HG02798 (cell line): ENCODE measurements around the gene CPB2.

Source experiments
- ATAC-seq: cut with Tn5 transposase; IDR thresholded peaks from one replicate; pipeline ENCODE4 v1.9.1; 2021; ENCODE audit warnings: mild to moderate bottlenecking; ENCODE audit not compliant: unreplicated experiment, poor library complexity

CPB2 gene

DNA sequence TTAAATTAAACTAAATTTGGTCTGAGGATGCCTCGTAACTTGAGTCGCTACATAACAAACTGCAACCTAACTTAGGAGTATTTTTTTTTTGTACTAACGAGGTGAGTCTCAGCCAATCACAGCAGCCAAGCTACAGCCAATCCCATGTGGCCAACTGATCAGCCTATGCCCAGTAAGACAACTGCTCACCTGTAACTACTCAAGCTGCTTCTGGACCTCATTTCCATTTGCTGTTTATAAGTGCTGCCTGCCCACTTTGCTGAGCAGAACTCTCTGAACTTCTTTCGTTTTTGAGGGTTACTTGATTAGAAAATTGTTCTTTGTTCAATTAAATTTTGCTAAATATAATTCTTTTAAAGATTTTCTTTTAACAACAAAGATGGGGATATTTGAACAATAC is 3.8 kb downstream of the CPB2 start:
- ATAC-seq = no peak

DNA sequence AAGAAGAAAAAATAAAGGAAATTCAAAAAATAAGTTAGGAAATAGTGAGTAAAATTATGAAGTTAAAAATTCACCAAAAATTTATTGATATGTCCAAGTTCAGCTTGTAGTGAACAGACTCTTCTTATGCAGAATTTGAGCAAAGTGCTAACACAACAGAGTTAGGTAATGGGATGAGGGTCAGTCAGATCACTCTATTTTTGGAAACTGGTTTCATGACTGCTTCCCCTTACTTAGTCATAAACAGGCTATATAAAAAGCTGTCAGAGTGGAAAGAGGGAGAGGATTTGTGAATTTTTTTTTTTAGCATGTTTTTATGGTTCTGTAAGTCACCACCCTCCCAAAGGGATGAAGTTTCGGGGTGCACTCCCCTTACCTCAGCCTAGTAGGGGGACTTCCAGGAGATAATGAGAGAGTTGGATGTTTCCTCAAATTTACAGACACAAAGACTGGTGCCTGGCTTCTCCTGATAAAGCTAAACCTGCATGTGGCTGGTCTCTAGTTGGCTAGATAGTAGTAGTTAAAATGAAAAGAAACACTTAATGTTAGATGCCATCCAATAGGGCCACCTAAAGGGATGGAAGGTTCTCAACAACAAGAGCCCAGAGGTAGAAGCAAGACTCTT is 4.5 kb downstream of the CPB2 start:
- no peak for ATAC-seq

GRCh38 chr13:46097663-46098062 is 7.2 kb downstream of the CPB2 start:
- ATAC-seq = no peak

- no peak for ATAC-seq
Measured at GRCh38 chr13:46097015-46097414, 7.8 kb downstream of the CPB2 start.

DNA sequence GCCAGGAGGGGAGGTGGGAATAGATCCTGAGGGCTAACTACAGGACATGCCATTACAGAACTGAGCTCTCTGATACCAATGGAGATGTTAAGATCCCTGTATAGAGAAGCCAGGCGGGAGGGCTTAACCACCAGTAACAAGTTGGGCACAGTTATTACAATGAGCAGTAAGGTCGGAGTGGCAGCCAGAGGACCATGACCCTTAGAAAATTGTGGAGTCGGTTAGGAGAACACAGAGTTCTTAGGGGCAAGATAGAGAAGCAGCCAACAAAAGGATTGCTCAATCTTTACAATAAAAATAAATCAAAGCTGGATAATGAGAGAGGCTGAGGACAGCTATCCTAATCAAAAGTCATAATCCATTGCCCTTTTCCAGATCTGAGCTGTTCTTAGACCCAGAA is 10.4 kb downstream of the CPB2 start:
- ATAC-seq = no peak

DNA sequence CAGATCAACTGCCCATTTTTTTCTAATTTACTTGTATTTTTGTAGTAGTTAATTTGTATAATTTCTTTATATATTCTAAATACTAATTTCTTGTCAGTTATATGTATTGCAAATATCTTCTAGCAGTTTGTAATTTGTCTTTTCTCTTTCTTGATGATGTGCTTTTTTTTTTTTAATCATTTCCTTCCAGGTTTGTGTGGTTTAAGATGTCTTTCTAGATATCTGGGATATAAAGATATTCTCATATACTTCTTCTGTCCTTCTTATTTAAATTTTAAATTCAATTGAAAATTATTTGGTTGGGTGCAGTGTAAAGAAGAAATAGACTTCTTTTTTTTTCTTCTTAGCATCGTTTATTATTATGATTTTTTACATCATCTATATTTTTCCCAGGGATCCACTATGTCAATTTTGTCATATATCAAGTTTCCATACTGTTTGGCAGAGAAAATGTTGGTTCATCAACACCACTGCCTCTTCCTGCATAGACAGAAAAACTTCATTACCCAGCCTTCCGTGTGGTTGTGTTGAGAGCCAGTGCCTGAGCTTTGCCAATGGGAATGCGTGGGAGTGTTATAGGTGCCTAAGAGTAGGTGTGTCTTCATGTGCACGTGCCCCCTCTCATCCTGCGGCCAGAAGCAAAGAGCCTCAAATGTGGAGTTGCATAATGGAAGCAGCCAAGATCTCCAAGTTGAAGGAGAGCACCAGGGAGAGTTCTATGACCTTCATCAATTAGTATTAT is 15.8 kb downstream of the CPB2 start:
- ATAC-seq = no peak

DNA sequence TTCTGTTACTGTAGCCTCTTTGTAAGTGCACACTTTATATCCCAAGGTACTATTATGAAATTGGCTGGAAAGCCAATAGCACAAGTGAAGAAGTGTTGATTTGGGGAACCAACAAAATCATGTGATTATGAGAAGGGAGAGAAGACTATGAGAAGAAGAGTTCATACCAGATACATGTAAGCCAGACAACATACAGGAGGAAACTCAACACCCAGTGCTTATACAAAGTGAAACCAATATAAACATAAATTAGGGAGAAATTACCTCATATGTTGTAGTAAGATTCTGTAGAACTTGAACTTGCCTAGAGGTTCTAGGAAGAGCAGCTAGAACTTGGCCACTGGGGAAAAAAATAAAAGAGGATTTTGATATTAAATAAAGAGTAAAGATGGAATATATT is 17.4 kb downstream of the CPB2 start:
- ATAC-seq = no peak

- ATAC-seq = no peak
Measured at GRCh38 chr13:46086985-46087384, 17.8 kb downstream of the CPB2 start.

GRCh38 chr13:46086421-46086922 is 18.4 kb downstream of the CPB2 start:
- ATAC-seq = no peak

- ATAC-seq = no peak
Measured at GRCh38 chr13:46085737-46086136, 19.1 kb downstream of the CPB2 start.

DNA sequence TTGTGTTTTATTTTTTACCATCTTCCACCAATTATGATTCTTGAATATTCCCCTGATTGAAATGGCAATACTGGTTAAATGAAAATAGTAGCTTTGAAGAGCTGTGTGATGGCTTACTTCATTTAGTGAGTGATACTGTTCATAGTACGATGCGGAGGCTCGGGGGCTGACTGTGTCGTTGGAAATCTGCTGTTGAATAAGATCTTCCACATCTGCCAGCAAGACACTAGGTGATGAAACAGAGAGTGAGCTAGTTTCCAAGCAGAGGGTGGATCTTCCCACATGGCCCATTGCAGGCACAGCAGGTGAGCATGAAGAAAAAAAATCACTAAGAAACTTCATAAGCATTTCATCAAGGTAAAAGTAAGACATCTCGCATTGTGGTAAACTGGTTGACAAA is 22.5 kb downstream of the CPB2 start:
- ATAC-seq = no peak

DNA sequence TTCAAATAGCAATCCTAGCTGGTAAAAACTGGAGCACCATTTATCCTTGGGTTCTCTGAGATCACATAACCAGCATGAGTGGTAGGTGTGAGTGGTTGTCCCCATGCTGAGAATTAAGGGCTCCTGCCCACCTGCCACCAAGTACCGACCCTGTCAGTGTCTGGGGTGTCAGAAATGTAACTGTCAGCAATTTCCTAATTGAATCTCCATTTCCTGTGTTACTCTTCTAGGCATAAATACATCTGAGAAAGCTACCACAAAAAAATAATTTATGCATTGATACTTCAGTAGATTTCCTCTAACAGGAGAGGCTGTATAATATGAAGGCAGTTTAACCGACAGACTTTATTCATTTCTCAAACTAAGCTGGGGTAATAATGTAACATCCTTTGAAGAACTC is 25.1 kb downstream of the CPB2 start:
- ATAC-seq = no peak

- no peak for ATAC-seq
Measured at GRCh38 chr13:46077265-46077664, 27.6 kb downstream of the CPB2 start.

DNA sequence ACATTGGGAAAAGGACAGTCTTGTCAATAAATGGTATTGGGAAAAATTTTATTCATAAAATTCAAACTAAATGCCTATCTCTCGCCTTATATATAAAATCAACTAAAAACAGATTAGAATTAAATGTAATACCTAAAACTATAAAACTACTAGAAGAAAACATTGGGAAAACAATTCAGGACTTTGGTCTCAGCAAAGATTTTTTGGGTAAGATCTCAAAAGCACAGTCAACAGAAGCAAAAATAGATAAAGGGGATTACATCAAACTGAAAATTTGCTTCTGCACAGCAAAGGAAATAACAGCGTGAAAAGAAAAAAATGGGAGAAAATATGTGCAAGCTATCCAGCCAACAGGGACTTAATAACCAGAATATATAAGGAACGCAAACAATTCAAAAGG is 28.0 kb downstream of the CPB2 start:
- ATAC-seq = no peak

DNA sequence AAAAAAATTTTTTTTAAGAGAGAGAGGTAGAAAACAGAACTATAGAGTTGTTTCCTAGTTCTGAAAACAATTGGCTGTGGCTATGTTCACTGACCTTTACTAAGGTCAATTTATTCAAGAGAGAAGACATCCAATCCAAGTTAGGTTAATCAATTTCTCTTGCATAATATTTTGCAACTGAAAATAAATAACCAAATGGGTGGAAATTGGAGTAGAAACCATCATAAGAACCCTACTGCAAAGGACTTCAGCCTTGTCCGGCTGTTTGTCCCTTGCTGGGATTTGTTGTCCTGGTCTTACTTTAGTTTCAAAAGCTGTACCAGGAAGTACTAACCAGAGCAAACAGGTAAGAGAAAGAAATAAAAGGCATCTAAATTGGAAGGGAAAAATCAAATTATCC is 29.0 kb downstream of the CPB2 start:
- no peak for ATAC-seq

DNA sequence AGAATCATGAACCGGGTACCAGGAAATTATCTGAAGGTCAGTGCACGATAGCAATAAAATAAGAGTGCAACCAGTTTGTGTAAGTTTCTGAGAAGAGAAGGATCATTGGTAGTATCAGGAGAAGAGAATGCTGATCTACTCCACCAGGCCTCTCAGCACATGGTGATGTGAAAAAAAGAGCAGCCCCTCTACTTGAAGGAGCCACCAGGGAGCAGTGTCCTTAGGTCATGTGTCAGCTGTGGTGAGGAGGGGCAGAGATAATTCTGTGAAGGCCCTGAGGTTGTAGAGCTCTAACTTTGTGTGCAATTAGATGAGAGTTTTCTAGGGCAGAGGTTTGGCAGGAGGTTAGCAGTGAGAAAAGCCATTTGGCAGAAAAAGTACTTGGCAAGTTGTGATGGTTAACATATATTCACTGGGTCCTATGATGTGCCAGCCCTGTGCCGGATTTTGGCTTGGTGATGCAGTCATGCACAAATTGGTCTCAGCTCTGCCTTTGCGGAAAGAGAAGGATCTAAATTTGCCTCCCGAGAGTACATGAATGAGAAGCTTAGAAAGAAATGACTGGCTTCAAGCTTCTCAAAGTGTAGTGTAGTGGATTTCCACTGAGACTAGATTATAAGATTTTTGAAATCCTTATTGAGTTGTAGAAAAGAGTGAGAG is 33.1 kb downstream of the CPB2 start:
- peak; percentile 89 for ATAC-seq

DNA sequence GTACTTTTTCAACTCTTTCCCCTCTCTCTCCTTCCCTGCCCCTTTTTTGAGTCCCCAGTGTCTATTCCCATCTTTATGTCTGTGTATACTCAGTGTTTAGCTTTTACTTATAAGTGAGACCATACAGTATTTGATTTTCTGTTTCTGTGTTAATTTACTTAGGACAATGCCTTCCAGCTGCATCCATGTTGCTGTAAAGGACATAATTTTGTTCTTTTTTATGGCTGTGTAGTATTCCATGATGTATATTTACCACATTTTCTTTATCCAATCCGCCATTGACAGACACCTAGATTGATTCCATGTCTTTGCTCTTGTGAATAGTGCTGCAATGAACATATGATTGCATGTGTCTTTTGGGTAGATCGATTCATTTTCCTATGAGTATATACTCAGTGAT is 41.5 kb downstream of the CPB2 start:
- no peak for ATAC-seq

- no peak for ATAC-seq
Measured at GRCh38 chr13:46062185-46062584, 42.6 kb downstream of the CPB2 start.

- no peak for ATAC-seq
Measured at GRCh38 chr13:46059405-46059804, 45.4 kb downstream of the CPB2 start.

DNA sequence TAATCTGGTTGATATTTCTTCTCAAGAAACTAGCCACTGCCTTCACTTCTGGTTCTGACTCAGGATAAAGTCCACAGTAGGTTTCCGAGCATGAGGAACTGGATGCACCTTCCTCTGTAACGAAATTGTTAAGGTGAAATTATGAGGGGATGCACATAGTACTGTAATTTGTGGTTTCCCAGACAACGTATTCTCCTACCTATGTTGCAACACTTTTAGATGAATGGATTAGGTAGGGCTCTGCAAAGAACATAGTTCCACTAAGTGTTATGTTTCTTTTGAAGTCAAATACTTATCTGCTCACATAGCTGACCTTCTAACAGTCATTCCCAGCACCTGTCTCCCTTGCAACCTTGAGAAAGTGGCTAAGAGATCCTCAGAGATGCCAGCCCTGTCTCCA is 46.6 kb downstream of the CPB2 start:
- ATAC-seq = no peak

GRCh38 chr13:46057256-46058015 is 47.4 kb downstream of the CPB2 start:
- ATAC-seq = no peak
